GM13976 (cell line): Measurements from ENCODE around the gene HNRNPR.
"Not testable (repeated sequence)": the region's sequence is repeated elsewhere in the genome, so short reads cannot be mapped to it uniquely, and the experiment has no call there.

Source experiments
- DNase-seq: peaks from one replicate; pipeline ENCODE4 v3.0.0; 2012; ENCODE audit warnings: low spot score
- in situ Hi-C: fragments of 300-500 bp; cut with MboI; formaldehyde crosslinking; loops from one replicate; pipeline ENCODE4 v1.12.0; 2022; ENCODE audit warnings: low sequenced_read_pairs, mixed read lengths, inconsistent platforms; ENCODE audit not compliant: unreplicated experiment
- TF ChIP-seq, protein P1 (sequence below): IDR thresholded peaks from 2 replicates; pipeline ENCODE4 v1.5.1; 2012; ENCODE audit warnings: borderline replicate concordance, mild to moderate bottlenecking; ENCODE audit not compliant: insufficient read depth; ENCODE audit errors: extremely low read depth, missing control alignments, control extremely low read depth

HNRNPR gene

DNA sequence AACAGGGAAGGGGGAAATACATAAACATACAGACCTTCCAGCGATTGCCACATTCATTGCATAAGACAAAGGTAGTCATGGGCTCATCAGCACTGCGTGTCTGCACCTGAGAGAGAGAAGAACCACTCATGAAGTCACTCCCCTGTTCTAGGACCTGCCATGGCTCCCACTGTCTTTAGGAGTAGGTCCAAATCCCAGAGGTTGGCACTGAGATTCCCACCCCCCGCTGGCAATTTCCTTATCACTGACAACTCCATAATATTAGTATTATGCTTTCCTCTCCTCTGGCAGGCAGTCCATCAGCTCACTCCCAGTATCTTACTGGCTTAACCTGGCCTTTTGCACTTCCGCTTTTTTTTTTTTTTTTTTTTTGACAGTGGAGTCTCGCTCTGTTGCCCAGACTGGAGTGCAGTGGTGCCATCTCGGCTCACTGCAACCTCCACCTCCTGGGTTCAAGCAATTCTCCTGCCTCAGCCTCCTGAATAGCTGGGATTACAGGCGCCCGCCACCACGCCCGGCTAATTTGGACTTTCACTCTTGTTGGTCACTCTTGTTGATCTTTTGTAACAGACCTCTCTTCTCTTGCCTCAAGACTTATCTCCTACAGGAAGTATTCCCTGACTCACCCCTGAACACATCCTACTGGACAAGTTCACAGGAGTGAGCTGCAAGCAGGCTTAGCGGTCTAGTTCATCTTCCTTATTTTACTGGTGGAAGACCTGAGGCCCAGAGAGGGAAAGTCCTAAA is 40.4 kb upstream of the HNRNPR start:
- in situ Hi-C loops, result no loop called here
- DNase-seq, result no peak
- TF ChIP-seq, protein P1, sequence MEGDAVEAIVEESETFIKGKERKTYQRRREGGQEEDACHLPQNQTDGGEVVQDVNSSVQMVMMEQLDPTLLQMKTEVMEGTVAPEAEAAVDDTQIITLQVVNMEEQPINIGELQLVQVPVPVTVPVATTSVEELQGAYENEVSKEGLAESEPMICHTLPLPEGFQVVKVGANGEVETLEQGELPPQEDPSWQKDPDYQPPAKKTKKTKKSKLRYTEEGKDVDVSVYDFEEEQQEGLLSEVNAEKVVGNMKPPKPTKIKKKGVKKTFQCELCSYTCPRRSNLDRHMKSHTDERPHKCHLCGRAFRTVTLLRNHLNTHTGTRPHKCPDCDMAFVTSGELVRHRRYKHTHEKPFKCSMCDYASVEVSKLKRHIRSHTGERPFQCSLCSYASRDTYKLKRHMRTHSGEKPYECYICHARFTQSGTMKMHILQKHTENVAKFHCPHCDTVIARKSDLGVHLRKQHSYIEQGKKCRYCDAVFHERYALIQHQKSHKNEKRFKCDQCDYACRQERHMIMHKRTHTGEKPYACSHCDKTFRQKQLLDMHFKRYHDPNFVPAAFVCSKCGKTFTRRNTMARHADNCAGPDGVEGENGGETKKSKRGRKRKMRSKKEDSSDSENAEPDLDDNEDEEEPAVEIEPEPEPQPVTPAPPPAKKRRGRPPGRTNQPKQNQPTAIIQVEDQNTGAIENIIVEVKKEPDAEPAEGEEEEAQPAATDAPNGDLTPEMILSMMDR, result no peak

- TF ChIP-seq, protein P1, result no peak
- no peak for DNase-seq
- in situ Hi-C loops, result no loop called here
These were observed 39.7 kb upstream of the HNRNPR start for GRCh38 chr1:23383577-23384311.

DNA sequence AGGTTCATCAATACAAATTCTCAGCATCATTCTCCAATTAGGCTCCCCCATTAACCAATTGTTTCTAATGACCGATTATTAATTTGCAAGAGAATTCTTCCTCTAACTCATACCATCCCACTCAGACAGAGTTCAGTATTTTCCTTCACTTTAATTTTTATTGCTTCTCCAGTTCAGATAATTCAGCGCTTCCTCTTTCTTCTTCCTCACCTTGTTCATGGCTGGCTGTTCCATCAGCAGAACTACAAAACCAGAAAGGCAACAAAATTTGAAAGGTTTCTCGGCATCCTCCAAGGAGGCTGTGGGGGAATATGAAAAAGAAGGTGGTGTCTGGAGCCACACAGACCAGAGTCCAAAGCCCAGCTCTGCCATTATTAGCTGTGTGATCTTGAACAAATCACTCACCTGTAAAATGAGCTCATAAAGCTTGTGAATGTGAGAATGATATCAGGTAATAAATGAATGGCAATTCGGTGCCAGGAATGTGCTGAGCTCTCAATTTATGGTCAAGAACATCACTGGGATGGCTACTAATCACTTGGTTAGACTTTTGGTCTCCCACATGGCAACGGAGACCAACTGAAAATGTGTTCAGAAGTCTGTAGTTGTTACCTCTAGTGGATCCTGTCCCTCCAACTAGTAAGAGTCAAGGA is 37.3 kb upstream of the HNRNPR start:
- TF ChIP-seq, protein P1, result no peak
- in situ Hi-C loops, result no loop called here
- DNase-seq, result no peak

DNA sequence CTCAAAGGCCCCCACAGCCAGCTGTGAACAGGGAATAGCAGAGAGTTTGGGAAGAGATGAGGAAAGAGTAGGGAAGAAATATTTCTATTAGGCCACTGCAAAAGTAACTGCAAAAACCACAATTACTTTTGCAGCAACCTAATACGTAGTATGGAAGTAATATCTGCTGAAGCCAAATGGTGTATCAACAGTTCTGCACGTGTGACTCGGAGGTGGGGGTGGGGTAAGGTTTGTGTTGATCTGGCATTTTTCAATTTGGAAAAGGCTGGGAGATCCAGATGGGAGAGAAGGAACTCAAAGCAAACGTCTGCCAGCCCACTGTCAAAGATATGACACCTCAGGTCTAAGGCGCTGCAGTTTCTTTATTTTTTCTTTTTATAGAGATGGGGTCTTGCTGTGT is 36.6 kb upstream of the HNRNPR start:
- in situ Hi-C loops, result no loop called here
- TF ChIP-seq, protein P1, result no peak
- no peak for DNase-seq

DNA sequence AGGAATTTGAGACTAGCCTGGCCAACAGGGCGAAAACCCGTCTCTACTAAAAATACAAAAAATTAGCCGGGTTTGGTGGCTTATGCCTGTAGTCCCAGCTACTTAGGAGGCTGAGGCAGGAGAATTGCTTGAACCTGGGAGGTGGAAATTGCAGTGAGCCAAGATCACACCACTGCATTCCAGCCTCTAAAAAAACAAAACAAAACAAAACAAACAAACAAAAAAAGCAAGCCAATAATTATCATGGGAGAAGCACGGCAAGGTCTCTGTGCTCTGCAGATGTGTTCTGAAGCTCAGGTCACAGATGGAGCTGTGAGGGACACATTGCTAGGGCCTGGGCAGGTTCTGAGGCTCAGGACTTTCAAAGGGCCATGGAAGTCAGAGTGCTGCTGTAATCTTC is 36.2 kb upstream of the HNRNPR start:
- in situ Hi-C loops, DNase-seq: not testable (repeated sequence)

DNA sequence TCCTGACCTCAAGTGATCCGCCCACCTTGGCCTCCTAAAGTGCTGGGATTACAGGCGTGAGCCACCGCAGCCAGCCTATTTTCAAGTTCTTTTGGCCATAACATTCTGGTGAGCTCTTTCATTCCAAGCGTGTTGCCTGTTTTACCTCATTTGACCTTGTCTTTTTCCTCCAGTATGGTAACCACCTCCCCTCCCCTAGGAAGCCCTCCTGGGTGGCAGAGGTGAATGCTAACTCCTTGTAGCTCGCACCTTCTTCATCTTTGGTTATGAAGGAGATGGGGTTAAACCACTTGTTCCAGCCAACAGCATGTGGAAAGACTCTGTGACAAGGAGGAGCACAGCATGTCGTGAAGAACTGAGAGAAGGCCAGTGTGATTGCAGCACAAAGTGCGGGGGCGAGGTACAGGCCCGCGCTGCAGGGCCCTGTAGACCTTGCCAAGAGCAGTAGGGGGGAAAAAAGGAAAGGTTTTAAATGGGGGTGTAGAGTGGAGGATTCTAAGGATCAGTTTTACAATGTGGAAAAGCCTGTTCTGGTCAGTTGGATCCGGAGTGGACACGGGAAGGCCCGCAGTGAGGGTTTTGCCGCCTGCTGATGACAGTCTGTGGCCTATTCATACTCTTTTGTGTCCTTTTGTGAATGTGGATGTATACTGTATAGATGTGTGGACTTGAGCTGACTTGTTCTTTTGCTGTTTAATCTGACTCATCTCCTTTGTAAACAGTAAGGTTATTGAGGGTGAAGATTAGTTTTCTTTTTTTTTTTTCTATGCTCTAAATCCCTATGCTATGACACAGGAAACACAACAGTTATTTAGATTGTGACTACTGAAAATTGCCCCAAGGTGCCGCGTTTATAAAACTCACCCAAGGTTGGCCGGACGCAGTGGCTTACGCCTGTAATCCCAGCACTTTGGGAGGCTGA is 33.1 kb upstream of the HNRNPR start:
- no peak for DNase-seq
- TF ChIP-seq, protein P1, result no peak
- in situ Hi-C loops, result no loop called here

GRCh38 chr1:23374079-23374735 is 30.1 kb upstream of the HNRNPR start:
- in situ Hi-C loops, DNase-seq: not testable (repeated sequence)
